Measurements from ENCODE around the gene MARVELD3.
"Not testable (repeated sequence)": the region's sequence is repeated elsewhere in the genome, so short reads cannot be mapped to it uniquely, and the experiment has no call there.

The MARVELD3 gene, protein sequence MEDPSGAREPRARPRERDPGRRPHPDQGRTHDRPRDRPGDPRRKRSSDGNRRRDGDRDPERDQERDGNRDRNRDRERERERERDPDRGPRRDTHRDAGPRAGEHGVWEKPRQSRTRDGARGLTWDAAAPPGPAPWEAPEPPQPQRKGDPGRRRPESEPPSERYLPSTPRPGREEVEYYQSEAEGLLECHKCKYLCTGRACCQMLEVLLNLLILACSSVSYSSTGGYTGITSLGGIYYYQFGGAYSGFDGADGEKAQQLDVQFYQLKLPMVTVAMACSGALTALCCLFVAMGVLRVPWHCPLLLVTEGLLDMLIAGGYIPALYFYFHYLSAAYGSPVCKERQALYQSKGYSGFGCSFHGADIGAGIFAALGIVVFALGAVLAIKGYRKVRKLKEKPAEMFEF

DNA sequence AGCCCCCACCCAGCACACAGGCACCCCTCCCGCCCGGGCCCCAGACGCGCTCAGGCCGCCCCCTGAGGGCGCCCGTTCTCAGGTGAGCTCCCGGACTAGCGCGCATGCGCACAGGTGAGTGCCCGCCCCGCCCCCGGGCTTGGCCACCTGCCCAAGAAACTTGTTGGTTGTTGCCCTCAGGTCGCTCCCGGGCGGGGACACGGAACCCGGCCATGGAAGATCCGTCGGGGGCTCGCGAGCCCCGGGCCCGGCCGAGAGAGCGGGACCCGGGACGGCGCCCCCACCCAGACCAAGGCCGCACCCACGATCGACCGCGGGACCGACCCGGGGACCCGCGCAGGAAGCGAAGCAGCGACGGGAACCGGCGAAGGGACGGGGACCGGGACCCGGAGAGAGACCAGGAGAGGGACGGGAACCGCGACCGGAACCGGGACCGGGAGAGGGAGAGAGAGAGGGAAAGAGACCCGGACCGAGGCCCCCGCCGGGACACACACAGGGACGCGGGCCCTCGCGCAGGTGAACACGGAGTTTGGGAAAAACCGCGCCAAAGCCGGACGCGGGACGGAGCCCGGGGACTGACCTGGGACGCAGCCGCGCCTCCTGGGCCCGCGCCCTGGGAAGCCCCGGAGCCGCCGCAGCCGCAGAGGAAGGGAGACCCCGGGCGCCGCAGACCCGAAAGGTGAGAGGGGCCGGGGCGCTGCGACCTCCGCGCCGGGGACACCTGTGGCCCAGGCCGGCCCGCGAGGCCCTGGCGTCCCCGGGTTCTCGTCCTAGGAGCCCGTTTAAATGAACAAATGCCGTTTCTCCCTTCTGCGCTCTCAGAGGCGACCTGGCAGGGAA is at the start of gene MARVELD3:
TSS of gene MARVELD3 (plus strand) at position 167 of the 840 bp plus-strand sequence. CDS start at position 213, 46 bp downstream.
- peak in 1 of 2 donors; percentile 14 for DNase-seq

DNA sequence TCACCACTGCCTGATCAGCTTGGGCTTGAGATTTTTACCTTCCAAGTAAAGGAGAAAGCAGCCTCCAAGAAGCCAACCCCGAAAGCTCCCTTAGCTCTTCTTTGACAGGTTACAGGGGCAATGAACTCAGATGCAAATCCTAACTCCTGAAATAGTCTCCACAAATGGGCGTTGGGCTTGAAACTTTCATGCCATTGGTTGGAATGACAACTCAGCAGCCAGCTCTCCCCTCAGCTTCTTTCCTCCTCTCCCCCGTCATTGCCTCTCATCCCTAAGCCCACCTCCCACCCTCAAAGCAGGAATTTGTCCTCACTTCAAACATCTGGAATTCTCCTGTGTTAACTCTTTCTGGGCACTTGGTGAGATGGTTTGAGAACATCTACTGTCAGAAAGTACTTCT is 49.0 kb upstream of the MARVELD3 start, which contains the start of gene TAT:
TSS of gene TAT (minus strand) at position 122 of the 400 bp plus-strand sequence. CDS start 677 bp downstream, outside the sequence.
- no peak for DNase-seq

DNA sequence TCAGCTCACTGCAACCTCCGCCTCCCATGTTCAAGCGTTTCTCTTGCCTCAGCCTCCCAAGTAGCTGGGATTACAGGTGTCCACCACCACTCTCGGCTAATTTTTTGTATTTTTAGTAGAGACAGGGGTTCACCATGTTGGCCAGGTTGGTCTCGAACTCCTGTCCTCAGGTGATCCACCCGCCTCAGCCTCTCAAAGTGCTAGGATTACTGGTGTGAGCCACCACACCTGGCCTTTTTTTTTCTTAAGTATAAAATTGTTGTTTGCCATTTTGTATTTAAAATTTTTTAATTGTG is 43.5 kb upstream of the MARVELD3 start:
- DNase-seq: not testable (repeated sequence)

DNA sequence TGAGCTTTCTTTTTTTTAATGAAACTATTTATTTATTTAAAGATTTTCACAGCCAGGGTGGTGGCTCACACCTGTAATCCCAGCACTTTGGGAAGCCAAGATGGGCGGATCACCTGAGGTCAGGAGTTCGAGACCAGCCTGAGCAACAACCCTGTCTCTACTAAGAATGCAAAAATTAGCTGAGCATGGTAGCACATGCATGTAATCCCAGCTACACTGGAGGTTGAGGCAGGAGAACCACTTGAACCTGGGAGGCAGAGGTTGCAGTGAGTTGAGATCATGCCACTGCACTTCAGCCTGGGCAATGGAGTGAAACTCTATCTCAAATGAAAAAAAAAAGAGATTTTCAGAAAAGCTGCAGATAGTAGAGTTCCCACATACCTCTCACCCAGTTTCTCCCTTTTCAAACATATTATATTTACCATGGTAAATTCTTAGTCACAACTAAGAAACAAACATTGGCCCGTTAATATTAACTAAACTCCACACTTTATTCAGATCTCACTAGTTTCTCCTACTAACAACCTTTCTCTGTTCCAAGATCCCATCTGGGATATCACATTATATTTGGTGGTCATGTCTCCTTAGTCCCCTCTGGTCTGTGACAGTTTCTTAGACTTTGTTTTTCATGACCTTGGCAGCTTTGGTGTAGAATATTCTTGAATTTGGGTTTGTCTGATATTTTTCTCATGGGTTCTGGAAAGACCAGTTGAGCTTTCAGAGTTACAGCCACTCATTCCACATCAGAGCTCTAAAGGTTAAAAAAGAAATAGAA is 41.3 kb upstream of the MARVELD3 start:
- no peak for DNase-seq

DNA sequence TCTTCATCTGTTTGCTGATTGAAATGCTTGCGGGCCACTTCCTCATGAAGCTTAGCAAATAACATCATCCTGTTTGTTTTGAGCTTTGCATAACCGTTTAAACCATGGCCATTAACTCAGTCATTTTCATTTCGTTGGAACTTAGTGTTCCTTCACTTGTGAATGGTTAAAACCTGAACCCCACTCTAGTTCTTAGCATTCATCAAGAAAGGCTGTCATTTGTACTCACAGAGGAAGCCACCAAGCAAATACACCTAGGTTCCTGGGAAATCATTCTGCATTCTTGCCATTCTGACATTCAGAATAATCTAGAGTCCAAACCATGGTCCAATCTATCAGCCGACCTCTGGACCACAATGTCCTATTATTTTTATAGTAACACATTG is 40.7 kb upstream of the MARVELD3 start:
- DNase-seq: no peak

DNA sequence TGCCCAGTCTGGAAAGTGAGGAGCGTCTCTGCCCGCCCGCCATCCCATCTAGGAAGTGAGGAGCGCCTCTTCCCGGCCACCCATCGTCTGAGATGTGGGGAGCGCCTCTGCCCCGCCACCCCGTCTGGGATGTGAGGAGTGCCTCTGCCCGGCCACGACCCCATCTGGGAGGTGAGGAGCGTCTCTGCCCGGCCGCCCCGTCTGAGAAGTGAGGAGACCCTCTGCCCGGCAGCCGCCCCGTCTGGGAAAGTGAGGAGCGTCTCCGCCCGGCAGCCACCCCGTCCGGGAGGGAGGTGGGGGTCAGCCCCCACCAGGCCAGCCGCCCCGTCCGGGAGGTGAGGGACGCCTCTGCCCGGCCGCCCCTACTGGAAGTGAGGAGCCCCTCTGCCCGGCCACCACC is 36.6 kb upstream of the MARVELD3 start:
- DNase-seq: not testable (repeated sequence)

DNA sequence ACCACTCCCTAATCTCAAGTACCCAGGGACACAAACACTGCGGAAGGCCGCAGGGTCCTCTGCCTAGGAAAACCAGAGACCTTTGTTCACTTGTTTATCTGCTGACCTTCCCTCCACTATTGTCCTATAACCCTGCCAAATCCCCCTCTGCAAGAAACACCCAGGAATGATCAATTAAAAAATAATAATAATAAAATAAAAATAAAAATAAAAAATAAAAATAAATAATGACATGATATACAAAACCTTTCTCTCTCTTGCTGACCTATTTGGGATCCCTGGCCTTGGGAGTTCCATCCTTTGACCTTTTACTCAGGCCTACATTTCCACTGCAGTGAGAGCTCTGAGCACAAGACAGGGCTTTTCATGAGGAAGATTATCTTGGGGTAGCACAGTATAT is 35.9 kb upstream of the MARVELD3 start:
- DNase-seq: not testable (repeated sequence)

DNA sequence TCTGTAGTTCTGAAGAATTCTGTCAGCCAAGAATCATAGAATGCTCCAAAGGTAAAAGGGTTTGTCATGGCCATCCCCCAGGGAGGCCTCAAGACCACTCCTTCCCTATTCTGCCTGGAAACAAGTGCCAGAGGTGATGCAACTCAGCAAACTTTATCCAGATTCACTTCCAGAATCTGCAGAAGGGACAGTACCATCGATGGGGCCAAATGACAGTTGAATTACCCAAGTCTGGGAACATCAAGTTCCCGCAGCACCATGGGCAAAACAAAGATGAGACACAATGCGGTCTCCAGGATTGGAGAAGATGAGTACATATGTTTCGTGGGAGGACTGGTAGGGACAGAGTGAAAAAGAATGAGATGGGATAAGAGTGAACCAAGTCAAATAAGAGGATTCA is 35.4 kb upstream of the MARVELD3 start:
- DNase-seq: no peak

DNA sequence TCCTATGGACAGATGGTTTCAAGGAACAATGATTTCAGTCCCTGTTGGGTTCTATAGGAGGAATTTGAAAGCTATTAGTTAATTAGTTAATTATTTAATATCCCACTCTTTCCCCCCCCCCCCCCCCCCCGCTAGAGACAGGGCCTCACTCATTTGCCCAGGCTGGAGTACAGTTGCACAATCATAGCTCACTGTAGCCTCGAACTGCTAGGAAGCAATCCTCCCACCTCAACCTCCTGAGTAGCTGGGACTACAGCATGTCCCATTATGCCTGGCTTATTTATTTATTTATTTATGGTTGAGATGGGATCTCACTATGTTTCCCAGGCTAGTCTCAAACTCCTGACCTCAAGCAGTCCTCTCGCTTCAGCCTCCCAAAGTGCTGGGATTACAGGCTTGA is 34.1 kb upstream of the MARVELD3 start:
- DNase-seq: no peak

DNA sequence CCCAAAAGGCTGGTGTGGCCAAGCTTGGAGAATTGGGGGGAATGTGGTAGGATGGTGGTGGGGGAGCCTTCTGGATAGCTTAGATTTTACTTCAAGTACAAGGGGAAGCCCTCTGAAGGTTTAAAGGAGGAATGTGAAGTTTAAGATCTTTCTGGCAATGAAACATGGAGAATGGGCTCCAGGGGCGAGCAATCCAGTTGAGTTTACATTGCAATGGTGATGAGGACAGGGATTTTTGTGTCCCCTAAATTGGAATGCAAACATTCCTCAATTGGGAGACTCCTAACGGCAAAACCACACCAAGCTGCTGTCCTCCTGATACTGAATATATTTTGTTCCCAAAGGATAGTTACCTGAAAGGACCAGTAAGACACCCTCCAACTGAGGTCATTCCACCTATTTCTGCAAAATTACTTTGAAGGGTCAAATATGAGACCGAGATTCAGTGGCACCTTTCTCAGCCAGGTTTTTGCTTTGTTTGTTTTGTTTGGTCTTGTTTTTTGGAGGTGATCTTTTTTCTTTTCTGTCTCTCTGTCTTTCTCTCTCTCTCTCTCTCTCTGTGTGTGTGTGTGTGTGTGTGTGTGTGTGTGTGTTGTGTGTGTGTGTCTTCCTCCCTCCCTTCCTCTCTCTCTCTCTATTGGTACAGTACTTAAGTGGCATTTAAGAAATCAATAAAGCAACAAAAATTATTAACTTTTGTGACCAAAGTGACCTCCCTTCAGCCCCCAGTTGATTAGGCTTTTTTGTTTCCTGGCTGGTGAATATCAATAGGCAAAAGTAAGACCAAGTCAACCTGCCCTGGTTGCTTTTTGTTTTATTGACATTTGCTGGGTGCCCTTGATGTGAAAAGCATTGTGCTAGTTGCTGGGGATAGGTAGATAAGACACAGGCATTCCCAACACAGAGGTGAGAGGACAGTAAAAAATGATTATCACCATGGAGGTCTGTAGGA is 32.7 kb upstream of the MARVELD3 start:
- no peak for DNase-seq

DNA sequence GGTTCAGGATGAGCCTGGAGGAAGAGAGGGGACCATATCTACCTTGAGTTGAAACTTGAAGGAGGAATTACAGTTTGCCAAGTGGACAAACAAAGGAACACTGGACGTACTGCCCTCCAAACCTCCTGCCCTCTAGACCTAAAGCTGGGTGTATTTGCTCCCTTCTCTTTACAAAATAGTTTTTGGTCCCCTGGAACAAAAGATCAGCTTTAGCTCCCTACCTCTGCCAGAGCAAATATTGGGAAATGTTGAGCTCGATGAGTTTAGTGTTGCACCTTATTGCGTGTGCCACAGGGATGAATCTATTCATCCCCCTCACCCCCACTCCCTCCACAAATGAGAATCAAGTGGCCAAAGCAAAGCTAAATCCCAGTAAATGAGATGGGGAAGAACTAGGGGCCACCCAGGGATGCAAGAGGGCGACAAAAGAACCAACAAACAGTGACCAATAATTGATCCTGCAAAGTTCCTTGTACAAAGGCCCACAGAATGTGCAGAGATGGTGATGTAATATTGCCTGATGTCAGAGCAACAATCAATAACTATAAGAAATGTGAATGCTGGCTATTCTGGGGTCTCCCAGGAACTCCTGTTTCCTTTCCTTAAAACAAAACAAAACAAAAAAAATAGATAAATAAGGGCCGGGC is 31.9 kb upstream of the MARVELD3 start:
- DNase-seq: no peak

DNA sequence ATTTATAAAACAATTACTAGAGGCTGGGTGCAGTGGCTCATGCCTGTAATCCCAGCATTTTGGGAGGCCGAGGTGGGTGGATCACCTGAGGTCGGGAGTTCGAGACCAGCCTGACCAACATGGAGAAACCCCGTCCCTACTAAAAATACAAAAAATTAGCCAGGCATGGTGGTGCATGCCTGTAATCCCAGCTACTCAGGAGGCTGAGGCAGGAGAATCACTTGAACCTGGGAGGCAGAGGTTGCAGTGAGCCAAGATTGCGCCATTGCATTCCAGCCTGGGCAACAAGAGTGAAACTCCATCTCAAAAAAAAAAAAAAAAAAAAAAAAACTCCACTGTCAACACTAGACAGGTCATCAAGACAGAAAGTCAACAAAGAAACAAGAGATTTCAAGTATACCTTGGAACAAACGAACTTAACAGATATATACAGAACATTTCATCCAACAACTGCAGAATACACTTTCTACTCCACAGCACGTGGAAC is 30.6 kb upstream of the MARVELD3 start:
- DNase-seq: not testable (repeated sequence)

DNA sequence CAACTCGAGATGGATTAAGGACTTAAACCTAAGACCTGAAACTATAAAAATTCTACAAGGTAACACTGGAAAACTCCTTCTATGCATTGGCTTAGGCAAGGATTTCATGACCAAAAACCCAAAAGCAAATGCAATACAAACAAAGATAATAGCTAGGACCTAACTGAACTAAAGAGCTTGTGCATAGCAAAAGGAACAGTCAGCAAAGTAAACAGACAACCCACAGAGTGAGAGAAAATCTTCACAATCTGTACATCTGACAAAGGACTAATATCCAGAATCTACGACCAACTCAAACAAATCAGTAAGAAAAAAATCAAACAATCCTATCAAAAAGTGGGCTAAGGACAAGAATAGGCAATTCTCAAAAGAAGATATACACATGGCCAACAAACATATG is 27.6 kb upstream of the MARVELD3 start:
- DNase-seq: not testable (repeated sequence)

DNA sequence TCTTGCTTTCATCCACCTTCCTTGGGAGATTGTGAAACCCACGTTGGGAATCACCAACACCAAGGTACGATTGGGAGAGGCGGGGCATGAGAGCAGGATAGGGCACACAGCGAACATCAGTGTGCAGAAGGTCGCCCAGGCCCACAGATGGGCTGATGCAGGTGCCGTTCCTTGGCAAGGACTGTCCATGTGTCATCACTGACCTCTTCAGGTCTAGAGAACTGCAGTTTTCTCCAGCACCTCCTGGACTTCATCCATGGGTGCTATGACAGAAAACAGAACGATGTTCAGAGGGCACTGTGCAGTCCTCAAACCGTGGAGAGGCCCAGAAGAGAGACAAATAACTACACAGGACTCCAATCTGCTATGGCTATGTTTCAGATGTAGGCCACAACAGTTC is 25.2 kb upstream of the MARVELD3 start:
- DNase-seq: no peak

DNA sequence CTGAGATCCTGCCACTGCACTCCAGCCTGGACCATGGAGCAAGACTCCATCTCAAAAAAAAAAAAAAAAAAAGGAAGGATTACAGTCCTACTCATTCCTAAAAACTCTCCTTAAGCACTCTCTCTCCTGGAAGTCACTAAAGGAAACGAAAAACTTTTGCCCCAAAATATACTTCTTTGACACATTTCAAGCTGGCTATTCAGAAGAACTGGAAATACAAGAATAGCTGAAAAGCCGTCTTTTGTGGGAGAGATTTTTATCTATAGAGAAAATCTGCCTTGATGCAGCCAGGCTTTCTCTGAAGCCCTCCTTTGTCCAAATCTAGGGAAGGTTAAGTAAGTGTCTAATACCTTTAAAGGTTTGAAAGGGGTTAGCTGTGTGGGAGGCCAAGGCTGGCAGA is 16.9 kb upstream of the MARVELD3 start:
- no peak for DNase-seq

DNA sequence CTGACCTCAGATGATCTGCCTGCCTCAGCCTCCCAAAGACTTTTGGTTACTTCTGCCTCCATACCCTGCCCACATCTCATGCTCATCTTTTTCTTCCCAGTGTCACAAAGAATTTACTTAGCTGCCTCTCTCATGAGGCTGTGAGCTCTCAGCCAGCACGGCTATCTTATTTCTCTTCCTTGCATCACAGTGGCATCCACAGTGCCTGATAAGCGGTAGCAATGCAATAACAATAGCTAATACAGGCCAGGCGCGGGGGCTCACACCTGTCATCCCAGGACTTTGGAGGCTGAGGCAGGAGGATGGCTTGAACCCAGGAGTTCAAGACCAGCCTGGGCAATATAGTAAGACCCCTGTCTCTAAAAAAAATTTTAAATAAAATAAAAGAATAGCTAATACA is 15.5 kb upstream of the MARVELD3 start:
- no peak for DNase-seq

DNA sequence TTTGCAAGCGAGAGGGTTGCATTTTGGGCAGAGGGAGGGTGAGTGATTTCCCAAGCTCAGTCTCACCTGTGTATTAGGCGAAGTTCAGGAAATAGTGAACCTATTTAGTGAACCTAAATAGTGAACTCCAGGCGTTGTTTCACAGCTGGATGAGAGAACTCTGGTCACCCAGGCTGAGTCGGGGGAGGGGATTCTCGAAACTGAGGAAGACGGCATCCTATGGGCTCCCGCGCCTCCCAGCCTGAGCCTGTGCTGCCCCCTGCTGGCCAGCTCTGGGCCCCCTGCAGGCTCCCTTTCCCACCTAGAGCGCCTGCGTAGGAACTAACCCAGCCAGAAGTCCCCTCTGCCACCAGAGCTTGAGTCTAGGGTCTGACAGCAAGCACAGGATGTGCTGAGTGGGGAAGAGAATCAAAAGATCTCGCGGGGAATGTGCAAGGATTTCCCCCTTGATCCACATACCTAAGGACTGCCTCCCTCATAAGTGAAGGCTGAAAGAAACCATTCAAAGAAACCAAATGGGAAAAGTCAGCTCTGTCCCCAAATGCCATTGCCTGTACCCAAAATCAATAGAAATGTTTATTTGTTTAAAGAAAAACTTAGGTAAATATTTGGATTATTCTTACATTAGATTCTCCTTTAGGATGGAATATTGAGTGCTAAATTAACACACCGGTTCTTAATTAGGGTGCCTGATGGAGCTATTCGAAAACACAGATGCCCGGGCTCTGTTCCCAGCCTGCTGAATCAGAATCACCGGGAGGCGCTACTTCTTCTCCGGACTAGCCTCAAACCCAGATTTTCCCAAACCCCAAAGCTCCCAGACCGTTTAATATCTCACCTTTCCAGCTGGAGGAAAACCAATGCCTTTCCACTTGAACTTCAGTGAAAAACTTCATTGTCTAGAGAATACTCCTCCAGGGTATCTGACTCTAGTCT is 14.8 kb upstream of the MARVELD3 start:
- DNase-seq: peak; percentile 69 to 76

DNA sequence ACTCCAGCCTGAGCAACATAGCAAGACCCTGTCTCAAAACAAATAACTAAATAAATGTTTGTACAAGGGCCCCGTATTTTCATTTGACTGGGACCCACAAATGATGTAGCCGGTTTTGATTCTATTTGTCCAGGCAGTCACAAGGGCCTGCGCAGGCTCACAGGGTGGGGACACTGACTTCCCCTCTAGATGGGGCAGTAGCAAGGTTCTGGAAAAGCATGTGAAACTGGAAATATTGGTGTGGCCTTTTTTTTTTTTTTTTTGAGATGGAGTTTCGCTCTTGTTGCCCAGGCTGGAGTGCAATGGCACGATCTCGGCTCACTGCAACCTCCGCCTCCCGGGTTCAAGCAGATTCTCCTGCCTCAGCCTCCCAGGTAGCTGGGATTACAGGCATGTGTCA is 11.0 kb upstream of the MARVELD3 start:
- DNase-seq: not testable (repeated sequence)

DNA sequence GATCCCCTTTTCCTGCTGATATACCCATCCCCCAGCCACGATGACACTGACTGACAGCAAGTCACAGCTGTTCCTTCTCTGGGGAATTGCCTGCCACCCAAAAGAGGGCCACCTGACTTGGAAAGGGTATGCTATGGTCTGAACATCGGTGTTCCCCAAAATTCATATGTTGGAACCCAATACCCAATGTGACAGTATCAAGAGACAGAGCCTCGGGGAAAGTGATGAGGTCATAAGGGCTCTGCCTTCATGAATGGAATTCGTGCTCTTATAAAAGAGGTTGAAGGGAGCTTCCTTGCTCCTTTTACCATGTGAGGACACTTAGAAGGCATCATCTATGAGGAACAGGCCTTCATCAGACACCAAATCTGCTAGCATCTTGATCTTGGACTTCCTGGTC is 7.6 kb upstream of the MARVELD3 start:
- no peak for DNase-seq

DNA sequence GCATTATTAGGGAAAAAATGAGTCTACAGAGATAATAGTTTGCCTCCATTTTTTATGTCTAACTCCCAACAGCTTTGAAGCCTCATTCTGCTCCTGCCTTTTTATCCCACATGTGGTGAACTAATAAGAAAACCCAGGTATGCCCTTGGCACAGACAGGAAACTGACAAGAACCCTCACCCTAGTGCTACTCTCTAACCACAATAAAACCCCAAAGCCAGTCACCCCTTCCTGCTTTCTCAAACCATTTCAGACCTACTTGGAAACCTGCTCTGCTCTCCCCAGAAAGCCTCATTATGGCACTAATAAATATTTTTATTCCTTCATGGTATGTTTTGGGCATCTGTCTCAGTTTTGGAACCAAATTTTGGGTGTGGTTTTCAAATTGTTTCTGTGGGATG is 3.9 kb upstream of the MARVELD3 start:
- peak in 1 of 2 donors; percentile 10 for DNase-seq

All from CD4-positive, alpha-beta T cell treated with Interleukin-4 for 1 hour (primary cell).